ENCODE data around the gene IPO4. TPM values are rescaled to one million over a fixed set of nuclear protein-coding genes. Genes with fewer than 3 reads are reported as not detected.

Gene IPO4
- total and polyA plus RNA-seq, 4 donors: 13.6 to 32.9 (median 23.0) TPM

- peaks cover 15 to 62% (median 21%) of the 10 kb centered on the region in 4 donors for H3K36me3 ChIP-seq (ENCODE audit: control insufficient read depth in 4 of 4, insufficient read depth in 3 of 4, low read depth in 1 of 4, low read length in 3 of 4)
These were observed 4.3 kb downstream of the IPO4 start for GRCh38 chr14:24184104-24184970.

More at GRCh38 chr14:24184104-24184970, 4.3 kb downstream of the IPO4 start:
- no peak overlapping the region for H3K27ac ChIP-seq (ENCODE audit: low read depth in 1 of 2, low read length in 2 of 2)
- H3K9ac ChIP-seq (ENCODE audit: low read depth in 1 of 2, low read length in 2 of 2): no peak overlapping the region
- 94% methylated on average over 19 of the region's 19 CpGs for WGBS
- TF ChIP-seq ZBTB33 (IDR thresholded peaks at IDR 0.05) (no peak), MAX (IDR thresholded peaks at IDR 0.05) (no peak), RAD21 (IDR thresholded peaks at IDR 0.05) (no peak), SP1 (IDR thresholded peaks at IDR 0.05) (no peak), RXRA (IDR thresholded peaks at IDR 0.05) (no peak), FOXA2 (IDR thresholded peaks at IDR 0.05) (no peak), HNF4G (IDR thresholded peaks at IDR 0.05) (no peak), NR2F2 (IDR thresholded peaks at IDR 0.05) (no peak), JUND (IDR thresholded peaks at IDR 0.05) (no peak), GABPA (IDR thresholded peaks at IDR 0.05 in 1 of 2, conservative IDR thresholded peaks at IDR 0.05 in 1 of 2) (no peak), ATF3 (IDR thresholded peaks at IDR 0.05) (no peak), TAF1 (conservative IDR thresholded peaks at IDR 0.05) (no peak), FOXA1 (IDR thresholded peaks at IDR 0.05) (no peak), EGR1 (IDR thresholded peaks at IDR 0.05; ENCODE audit: low read depth in 2 of 2) (no peak)
- TF ChIP-seq, protein P1, sequence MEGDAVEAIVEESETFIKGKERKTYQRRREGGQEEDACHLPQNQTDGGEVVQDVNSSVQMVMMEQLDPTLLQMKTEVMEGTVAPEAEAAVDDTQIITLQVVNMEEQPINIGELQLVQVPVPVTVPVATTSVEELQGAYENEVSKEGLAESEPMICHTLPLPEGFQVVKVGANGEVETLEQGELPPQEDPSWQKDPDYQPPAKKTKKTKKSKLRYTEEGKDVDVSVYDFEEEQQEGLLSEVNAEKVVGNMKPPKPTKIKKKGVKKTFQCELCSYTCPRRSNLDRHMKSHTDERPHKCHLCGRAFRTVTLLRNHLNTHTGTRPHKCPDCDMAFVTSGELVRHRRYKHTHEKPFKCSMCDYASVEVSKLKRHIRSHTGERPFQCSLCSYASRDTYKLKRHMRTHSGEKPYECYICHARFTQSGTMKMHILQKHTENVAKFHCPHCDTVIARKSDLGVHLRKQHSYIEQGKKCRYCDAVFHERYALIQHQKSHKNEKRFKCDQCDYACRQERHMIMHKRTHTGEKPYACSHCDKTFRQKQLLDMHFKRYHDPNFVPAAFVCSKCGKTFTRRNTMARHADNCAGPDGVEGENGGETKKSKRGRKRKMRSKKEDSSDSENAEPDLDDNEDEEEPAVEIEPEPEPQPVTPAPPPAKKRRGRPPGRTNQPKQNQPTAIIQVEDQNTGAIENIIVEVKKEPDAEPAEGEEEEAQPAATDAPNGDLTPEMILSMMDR (IDR thresholded peaks at IDR 0.05; ENCODE audit: low read depth, low read length, missing input control): no peak
- TF ChIP-seq, protein P2, sequence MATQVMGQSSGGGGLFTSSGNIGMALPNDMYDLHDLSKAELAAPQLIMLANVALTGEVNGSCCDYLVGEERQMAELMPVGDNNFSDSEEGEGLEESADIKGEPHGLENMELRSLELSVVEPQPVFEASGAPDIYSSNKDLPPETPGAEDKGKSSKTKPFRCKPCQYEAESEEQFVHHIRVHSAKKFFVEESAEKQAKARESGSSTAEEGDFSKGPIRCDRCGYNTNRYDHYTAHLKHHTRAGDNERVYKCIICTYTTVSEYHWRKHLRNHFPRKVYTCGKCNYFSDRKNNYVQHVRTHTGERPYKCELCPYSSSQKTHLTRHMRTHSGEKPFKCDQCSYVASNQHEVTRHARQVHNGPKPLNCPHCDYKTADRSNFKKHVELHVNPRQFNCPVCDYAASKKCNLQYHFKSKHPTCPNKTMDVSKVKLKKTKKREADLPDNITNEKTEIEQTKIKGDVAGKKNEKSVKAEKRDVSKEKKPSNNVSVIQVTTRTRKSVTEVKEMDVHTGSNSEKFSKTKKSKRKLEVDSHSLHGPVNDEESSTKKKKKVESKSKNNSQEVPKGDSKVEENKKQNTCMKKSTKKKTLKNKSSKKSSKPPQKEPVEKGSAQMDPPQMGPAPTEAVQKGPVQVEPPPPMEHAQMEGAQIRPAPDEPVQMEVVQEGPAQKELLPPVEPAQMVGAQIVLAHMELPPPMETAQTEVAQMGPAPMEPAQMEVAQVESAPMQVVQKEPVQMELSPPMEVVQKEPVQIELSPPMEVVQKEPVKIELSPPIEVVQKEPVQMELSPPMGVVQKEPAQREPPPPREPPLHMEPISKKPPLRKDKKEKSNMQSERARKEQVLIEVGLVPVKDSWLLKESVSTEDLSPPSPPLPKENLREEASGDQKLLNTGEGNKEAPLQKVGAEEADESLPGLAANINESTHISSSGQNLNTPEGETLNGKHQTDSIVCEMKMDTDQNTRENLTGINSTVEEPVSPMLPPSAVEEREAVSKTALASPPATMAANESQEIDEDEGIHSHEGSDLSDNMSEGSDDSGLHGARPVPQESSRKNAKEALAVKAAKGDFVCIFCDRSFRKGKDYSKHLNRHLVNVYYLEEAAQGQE (IDR thresholded peaks at IDR 0.05): no peak
- H3K4me3 ChIP-seq (ENCODE audit: low read depth in 1 of 3, low read length in 3 of 3): no peak overlapping the region
- no peaks in the 10 kb centered on the region for H3K9me3 ChIP-seq (ENCODE audit: control insufficient read depth in 4 of 4, low read length in 3 of 4)
- H3K27me3 ChIP-seq (ENCODE audit: control insufficient read depth in 4 of 4, insufficient read depth in 4 of 4, low read length in 3 of 4): no peaks in the 10 kb centered on the region
- DNase-seq (ENCODE audit: low spot score): no peak
- peaks cover 5 to 30% (median 19%) of the 10 kb centered on the region in 4 donors for H3K4me1 ChIP-seq (ENCODE audit: control insufficient read depth in 4 of 4, insufficient read depth in 4 of 4, low read length in 3 of 4)

Data from liver (tissue), 9 donors.